ENCODE results near the gene USP40. TPM values are rescaled to one million over a fixed set of nuclear protein-coding genes. Genes with fewer than 3 reads are reported as not detected.

Gene USP40
- total and polyA plus RNA-seq, 4 donors, result 16.7 to 80.4 (median 35.7) TPM

- TF ChIP-seq, protein P1, sequence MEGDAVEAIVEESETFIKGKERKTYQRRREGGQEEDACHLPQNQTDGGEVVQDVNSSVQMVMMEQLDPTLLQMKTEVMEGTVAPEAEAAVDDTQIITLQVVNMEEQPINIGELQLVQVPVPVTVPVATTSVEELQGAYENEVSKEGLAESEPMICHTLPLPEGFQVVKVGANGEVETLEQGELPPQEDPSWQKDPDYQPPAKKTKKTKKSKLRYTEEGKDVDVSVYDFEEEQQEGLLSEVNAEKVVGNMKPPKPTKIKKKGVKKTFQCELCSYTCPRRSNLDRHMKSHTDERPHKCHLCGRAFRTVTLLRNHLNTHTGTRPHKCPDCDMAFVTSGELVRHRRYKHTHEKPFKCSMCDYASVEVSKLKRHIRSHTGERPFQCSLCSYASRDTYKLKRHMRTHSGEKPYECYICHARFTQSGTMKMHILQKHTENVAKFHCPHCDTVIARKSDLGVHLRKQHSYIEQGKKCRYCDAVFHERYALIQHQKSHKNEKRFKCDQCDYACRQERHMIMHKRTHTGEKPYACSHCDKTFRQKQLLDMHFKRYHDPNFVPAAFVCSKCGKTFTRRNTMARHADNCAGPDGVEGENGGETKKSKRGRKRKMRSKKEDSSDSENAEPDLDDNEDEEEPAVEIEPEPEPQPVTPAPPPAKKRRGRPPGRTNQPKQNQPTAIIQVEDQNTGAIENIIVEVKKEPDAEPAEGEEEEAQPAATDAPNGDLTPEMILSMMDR (IDR thresholded peaks at IDR 0.05; ENCODE audit: control extremely low read depth, extremely low read depth), result no peak
- Histone ChIP-seq H3K4me3 (no peak overlapping the region), H3K27ac (ENCODE audit: low read depth in 1 of 2, low read length in 1 of 2) (no peak overlapping the region), H3K27me3 (ENCODE audit: control insufficient read depth in 3 of 3, insufficient read depth in 3 of 3, low read length in 2 of 3) (no peaks in the 10 kb centered on the region), H3K36me3 (ENCODE audit: control insufficient read depth in 4 of 4, insufficient read depth in 4 of 4, low read length in 4 of 4) (peaks cover 10 to 65% (median 25%) of the 10 kb centered on the region in 4 donors), H3K4me1 (ENCODE audit: control insufficient read depth in 5 of 5, insufficient read depth in 5 of 5, low read length in 5 of 5) (no peaks in the 10 kb centered on the region), H3K9me3 (ENCODE audit: control insufficient read depth in 4 of 4, insufficient read depth in 3 of 4, low read length in 3 of 4) (no peaks in the 10 kb centered on the region), H3K9ac (ENCODE audit: insufficient read depth in 1 of 2, low read length in 2 of 2) (no peak overlapping the region)
- DNase-seq (no peak), ATAC-seq (ENCODE audit: insufficient read depth, low FRiP score) (no peak)
- whole genome bisulfite sequencing, 2 donors, result 95 to 96% methylated on average over 25 of the region's 25 CpGs
These were observed 104.3 kb downstream of the USP40 start for GRCh38 chr2:233462202-233462785.

GRCh38 chr2:233461481-233461891, 105.1 kb downstream of the USP40 start:
- H3K36me3 ChIP-seq (ENCODE audit: control insufficient read depth in 4 of 4, insufficient read depth in 4 of 4, low read length in 4 of 4), result peaks cover 10 to 71% (median 25%) of the 10 kb centered on the region in 4 donors
- no peak overlapping the region for H3K4me3 ChIP-seq
- DNase-seq (no peak), ATAC-seq (ENCODE audit: insufficient read depth, low FRiP score) (no peak)
- WGBS, 2 donors, result 93 to 97% methylated on average over 8 of the region's 8 CpGs
- no peaks in the 10 kb centered on the region for H3K9me3 ChIP-seq (ENCODE audit: control insufficient read depth in 4 of 4, insufficient read depth in 3 of 4, low read length in 3 of 4)
- no peaks in the 10 kb centered on the region for H3K27me3 ChIP-seq (ENCODE audit: control insufficient read depth in 3 of 3, insufficient read depth in 3 of 3, low read length in 2 of 3)
- H3K27ac ChIP-seq (ENCODE audit: low read depth in 1 of 2, low read length in 1 of 2), result no peak overlapping the region
- no peak overlapping the region for H3K9ac ChIP-seq (ENCODE audit: insufficient read depth in 1 of 2, low read length in 2 of 2)
- TF ChIP-seq, protein P1 (IDR thresholded peaks at IDR 0.05; ENCODE audit: control extremely low read depth, extremely low read depth), result no peak
- no peaks in the 10 kb centered on the region for H3K4me1 ChIP-seq (ENCODE audit: control insufficient read depth in 5 of 5, insufficient read depth in 5 of 5, low read length in 5 of 5)

- TF ChIP-seq, protein P1 (IDR thresholded peaks at IDR 0.05; ENCODE audit: control extremely low read depth, extremely low read depth), result no peak
- 89 to 91% methylated on average over 32 of the region's 32 CpGs for WGBS, 2 donors
- Histone ChIP-seq H3K27ac (ENCODE audit: low read depth in 1 of 2, low read length in 1 of 2) (no peak overlapping the region), H3K9ac (ENCODE audit: insufficient read depth in 1 of 2, low read length in 2 of 2) (no peak overlapping the region), H3K4me3 (no peak overlapping the region), H3K27me3 (ENCODE audit: control insufficient read depth in 3 of 3, insufficient read depth in 3 of 3, low read length in 2 of 3) (no peaks in the 10 kb centered on the region), H3K9me3 (ENCODE audit: control insufficient read depth in 4 of 4, insufficient read depth in 3 of 4, low read length in 3 of 4) (no peaks in the 10 kb centered on the region), H3K4me1 (ENCODE audit: control insufficient read depth in 5 of 5, insufficient read depth in 5 of 5, low read length in 5 of 5) (no peaks in the 10 kb centered on the region), H3K36me3 (ENCODE audit: control insufficient read depth in 4 of 4, insufficient read depth in 4 of 4, low read length in 4 of 4) (peaks cover 14 to 72% (median 26%) of the 10 kb centered on the region in 4 donors)
- DNase-seq (no peak), ATAC-seq (ENCODE audit: insufficient read depth, low FRiP score) (no peak)
These were observed 105.7 kb downstream of the USP40 start for GRCh38 chr2:233460726-233461441.

Data from lung (tissue), 12 donors.